SK-N-SH (cell line): ENCODE results near the gene KRT36. TPM values are rescaled to one million over a fixed set of nuclear protein-coding genes. Genes with fewer than 3 reads are reported as not detected.

ENCODE experiments used
- CHD2 ChIP-seq: fragments of 150-350 bp; IDR thresholded peaks from 2 replicates; pipeline ENCODE4 v1.6.1; 2018; ENCODE audit warnings: low read length; ENCODE audit not compliant: partially characterized antibody
- CTCF ChIP-seq: fragments of 200-600 bp; sonication (generic); IDR thresholded peaks from 2 replicates; pipeline ENCODE4 v1.6.1; 2017; ENCODE audit warnings: antibody characterized with exemption, mild to moderate bottlenecking, moderate library complexity
- ELF1 ChIP-seq: IDR thresholded peaks from 2 replicates; pipeline ENCODE4 v1.4.0; 2012
- EP300 ChIP-seq, 2 experiments: IDR thresholded peaks; 2 replicates each; pipeline versions ENCODE4 v1.4.0 to v1.6.1; 2012; ENCODE audit warnings: borderline replicate concordance in 1 of 2, low read depth in 1 of 2, low read length in 1 of 2
- EZH2phosphoT487 ChIP-seq: fragments of 200-600 bp; sonication (generic); IDR thresholded peaks from 2 replicates; pipeline ENCODE4 v1.6.1; 2017; ENCODE audit warnings: low read depth, mixed run types, mild to moderate bottlenecking, antibody characterized with exemption, moderate library complexity, borderline replicate concordance
- FOXJ3 ChIP-seq: sonication (generic); formaldehyde crosslinking; IDR thresholded peaks from 2 replicates; pipeline ENCODE4 v1.5.1; 2020; ENCODE audit warnings: mild to moderate bottlenecking, missing genetic modification reagents
- GABPA ChIP-seq: IDR thresholded peaks from 2 replicates; pipeline ENCODE4 v1.4.0; 2012; ENCODE audit warnings: low read depth, mild to moderate bottlenecking
- GATA2 ChIP-seq: sonication (generic); formaldehyde crosslinking; IDR thresholded peaks from 2 replicates; pipeline ENCODE4 v1.5.0; 2020; ENCODE audit warnings: mild to moderate bottlenecking, missing genetic modification reagents
- MAX ChIP-seq: IDR thresholded peaks from 2 replicates; pipeline ENCODE4 v1.4.0; 2012; ENCODE audit warnings: low read depth
- MEF2A ChIP-seq: IDR thresholded peaks from 2 replicates; pipeline ENCODE4 v1.4.0; 2012; ENCODE audit warnings: low read depth, borderline replicate concordance
- MXI1 ChIP-seq: IDR thresholded peaks from 2 replicates; pipeline ENCODE4 v1.6.1; 2012; ENCODE audit warnings: mild to moderate bottlenecking, low read depth, low read length, improper control_type of control experiment
- NFIC ChIP-seq: IDR thresholded peaks from 2 replicates; pipeline ENCODE4 v1.4.0; 2012; ENCODE audit warnings: borderline replicate concordance
- NRF1 ChIP-seq: IDR thresholded peaks from 2 replicates; pipeline ENCODE4 v1.6.1; 2012; ENCODE audit warnings: low read depth, mild to moderate bottlenecking, low read length
- POLR2AphosphoS5 ChIP-seq: IDR thresholded peaks from 2 replicates; pipeline ENCODE4 v1.6.1; 2012; ENCODE audit warnings: low read depth, low read length
- RXRA ChIP-seq: IDR thresholded peaks from 2 replicates; pipeline ENCODE4 v1.4.0; 2012; ENCODE audit warnings: low read depth, mild to moderate bottlenecking, borderline replicate concordance
- TAF1 ChIP-seq: IDR thresholded peaks from 2 replicates; pipeline ENCODE4 v1.6.1; 2012; ENCODE audit warnings: low read depth, mild to moderate bottlenecking, low read length, moderate library complexity, borderline replicate concordance
- TCF12 ChIP-seq: IDR thresholded peaks from 2 replicates; pipeline ENCODE4 v1.4.0; 2012
- TEAD4 ChIP-seq: IDR thresholded peaks from 2 replicates; pipeline ENCODE4 v1.4.0; 2012; ENCODE audit warnings: mild to moderate bottlenecking, borderline replicate concordance; ENCODE audit not compliant: insufficient read depth
- YY1 ChIP-seq: IDR thresholded peaks from 2 replicates; pipeline ENCODE4 v1.4.0; 2012; ENCODE audit warnings: low read depth, mild to moderate bottlenecking
- polyA plus RNA-seq, 3 experiments: library from polyadenylated mRNA; depleted of rRNA; stranded (reverse); fragments of >200 nt; gene quantifications; 2 replicates each; pipeline ENCODE4 v1.2.3, GENCODE V29; 2012
- TF ChIP-seq, protein P1 (sequence below): IDR thresholded peaks from 2 replicates; pipeline ENCODE4 v1.4.0; 2012; ENCODE audit warnings: low read depth, borderline replicate concordance
- TF ChIP-seq, protein P2 (sequence below): IDR thresholded peaks from 2 replicates; pipeline ENCODE4 v1.6.1; 2012; ENCODE audit warnings: mild to moderate bottlenecking, low read depth, low read length, moderate library complexity
- TF ChIP-seq, protein P3 (sequence below): fragments of 150-350 bp; IDR thresholded peaks from 2 replicates; pipeline ENCODE4 v1.6.1; 2017; ENCODE audit warnings: antibody characterized with exemption, low read length, low read depth, borderline replicate concordance

KRT36 gene
- polyA plus RNA-seq, 1 of the 3 experiments (the other 2 are of a cell fraction): not detected

GRCh38 chr17:41521574-41522261 is 32.0 kb upstream of the KRT36 start (continued):
- TF ChIP-seq TAF1 (no peak; the same call in 1 of the 2 replicates), MAX (peak; percentile 74; the same call in 1 of the 2 replicates), YY1 (no peak), NRF1 (no peak), TCF12 (peak; percentile 59; the same call in 1 of the 2 replicates), RXRA (0 out of 2 replicates have a peak, but pooled peaks have one; percentile 30), TEAD4 (no peak), GATA2 (CRISPR knock-in tag) (no peak), ELF1 (no peak), NFIC (peak; percentile 21; the same call in 1 of the 2 replicates), POLR2AphosphoS5 (no peak), MEF2A (no peak; the same call in 1 of the 2 replicates), EZH2phosphoT487 (no peak), CHD2 (no peak), CTCF (no peak), FOXJ3 (CRISPR knock-in tag) (0 out of 2 replicates have a peak, but pooled peaks have one; percentile 1), GABPA (peak; percentile 49; the same call in 1 of the 2 replicates), EP300 (IDR thresholded peaks at IDR 0.05; ENCODE audit: borderline replicate concordance in 1 of 2, low read depth in 1 of 2, low read length in 1 of 2) (peak in 1 of 2 experiments; percentile 46; a peak in 1 of 4 replicates), MXI1 (no peak)
- TF ChIP-seq, protein P1, sequence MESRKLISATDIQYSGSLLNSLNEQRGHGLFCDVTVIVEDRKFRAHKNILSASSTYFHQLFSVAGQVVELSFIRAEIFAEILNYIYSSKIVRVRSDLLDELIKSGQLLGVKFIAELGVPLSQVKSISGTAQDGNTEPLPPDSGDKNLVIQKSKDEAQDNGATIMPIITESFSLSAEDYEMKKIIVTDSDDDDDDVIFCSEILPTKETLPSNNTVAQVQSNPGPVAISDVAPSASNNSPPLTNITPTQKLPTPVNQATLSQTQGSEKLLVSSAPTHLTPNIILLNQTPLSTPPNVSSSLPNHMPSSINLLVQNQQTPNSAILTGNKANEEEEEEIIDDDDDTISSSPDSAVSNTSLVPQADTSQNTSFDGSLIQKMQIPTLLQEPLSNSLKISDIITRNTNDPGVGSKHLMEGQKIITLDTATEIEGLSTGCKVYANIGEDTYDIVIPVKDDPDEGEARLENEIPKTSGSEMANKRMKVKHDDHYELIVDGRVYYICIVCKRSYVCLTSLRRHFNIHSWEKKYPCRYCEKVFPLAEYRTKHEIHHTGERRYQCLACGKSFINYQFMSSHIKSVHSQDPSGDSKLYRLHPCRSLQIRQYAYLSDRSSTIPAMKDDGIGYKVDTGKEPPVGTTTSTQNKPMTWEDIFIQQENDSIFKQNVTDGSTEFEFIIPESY: no peak
- TF ChIP-seq, protein P2, sequence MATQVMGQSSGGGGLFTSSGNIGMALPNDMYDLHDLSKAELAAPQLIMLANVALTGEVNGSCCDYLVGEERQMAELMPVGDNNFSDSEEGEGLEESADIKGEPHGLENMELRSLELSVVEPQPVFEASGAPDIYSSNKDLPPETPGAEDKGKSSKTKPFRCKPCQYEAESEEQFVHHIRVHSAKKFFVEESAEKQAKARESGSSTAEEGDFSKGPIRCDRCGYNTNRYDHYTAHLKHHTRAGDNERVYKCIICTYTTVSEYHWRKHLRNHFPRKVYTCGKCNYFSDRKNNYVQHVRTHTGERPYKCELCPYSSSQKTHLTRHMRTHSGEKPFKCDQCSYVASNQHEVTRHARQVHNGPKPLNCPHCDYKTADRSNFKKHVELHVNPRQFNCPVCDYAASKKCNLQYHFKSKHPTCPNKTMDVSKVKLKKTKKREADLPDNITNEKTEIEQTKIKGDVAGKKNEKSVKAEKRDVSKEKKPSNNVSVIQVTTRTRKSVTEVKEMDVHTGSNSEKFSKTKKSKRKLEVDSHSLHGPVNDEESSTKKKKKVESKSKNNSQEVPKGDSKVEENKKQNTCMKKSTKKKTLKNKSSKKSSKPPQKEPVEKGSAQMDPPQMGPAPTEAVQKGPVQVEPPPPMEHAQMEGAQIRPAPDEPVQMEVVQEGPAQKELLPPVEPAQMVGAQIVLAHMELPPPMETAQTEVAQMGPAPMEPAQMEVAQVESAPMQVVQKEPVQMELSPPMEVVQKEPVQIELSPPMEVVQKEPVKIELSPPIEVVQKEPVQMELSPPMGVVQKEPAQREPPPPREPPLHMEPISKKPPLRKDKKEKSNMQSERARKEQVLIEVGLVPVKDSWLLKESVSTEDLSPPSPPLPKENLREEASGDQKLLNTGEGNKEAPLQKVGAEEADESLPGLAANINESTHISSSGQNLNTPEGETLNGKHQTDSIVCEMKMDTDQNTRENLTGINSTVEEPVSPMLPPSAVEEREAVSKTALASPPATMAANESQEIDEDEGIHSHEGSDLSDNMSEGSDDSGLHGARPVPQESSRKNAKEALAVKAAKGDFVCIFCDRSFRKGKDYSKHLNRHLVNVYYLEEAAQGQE: no peak
- TF ChIP-seq, protein P3, sequence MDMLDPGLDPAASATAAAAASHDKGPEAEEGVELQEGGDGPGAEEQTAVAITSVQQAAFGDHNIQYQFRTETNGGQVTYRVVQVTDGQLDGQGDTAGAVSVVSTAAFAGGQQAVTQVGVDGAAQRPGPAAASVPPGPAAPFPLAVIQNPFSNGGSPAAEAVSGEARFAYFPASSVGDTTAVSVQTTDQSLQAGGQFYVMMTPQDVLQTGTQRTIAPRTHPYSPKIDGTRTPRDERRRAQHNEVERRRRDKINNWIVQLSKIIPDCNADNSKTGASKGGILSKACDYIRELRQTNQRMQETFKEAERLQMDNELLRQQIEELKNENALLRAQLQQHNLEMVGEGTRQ: no peak
- TF ChIP-seq, all 33 proteins: peak for 8
